CD4-positive, alpha-beta T cell (primary cell): ENCODE results near the gene BOLL. TPM values are rescaled to one million over a fixed set of nuclear protein-coding genes. Genes with fewer than 3 reads are reported as not detected.

Source experiments
- ATAC-seq: fragments of 200-7000 bp; cut with Tn5 transposase; one replicate; pipeline ENCODE4 v1.10.0; 2022; ENCODE audit warnings: mild to moderate bottlenecking; ENCODE audit not compliant: poor library complexity
- CTCF ChIA-PET: fragments of 350-600 bp; sonication (Branson Sonifier 250); formaldehyde crosslinking; loops from one replicate; lab custom pipeline; 2021; ENCODE audit warnings: antibody characterized with exemption, inconsistent platforms; lab: Charles Lee
- POLR2A ChIA-PET: fragments of 350-600 bp; sonication (Branson Sonifier 250); formaldehyde crosslinking; loops from one replicate; lab custom pipeline; 2021; ENCODE audit warnings: antibody characterized with exemption, inconsistent platforms; lab: Charles Lee
- DNase-seq, 14 experiments: peaks; one replicate each; pipeline ENCODE4 v3.0.0-alpha.2; 2013 to 2020; ENCODE audit warnings: mixed read lengths in 2 of 14
- H3K27ac ChIP-seq, 2 donors: one replicate each; pipeline versions ENCODE4 v1.5.1 to v1.7.0; 2013; ENCODE audit warnings: low read length in 2 of 2, low read depth in 1 of 2, mild to moderate bottlenecking in 1 of 2
- H3K27me3 ChIP-seq, 2 experiments: 1 replicate in 1 of 2; 2 replicates in 1 of 2; pipeline versions ENCODE4 v1.6.1 to v1.7.0; 2013; ENCODE audit warnings: low read length in 2 of 2, control low read depth in 1 of 2, mild to moderate bottlenecking in 1 of 2, moderate library complexity in 1 of 2; ENCODE audit not compliant: insufficient read depth in 2 of 2, control insufficient read depth in 1 of 2
- H3K36me3 ChIP-seq: one replicate; pipeline ENCODE4 v1.6.1; 2013; ENCODE audit warnings: low read length, control low read depth; ENCODE audit not compliant: insufficient read depth
- H3K4me1 ChIP-seq: one replicate; pipeline ENCODE4 v1.6.1; 2013; ENCODE audit warnings: low read length, control low read depth; ENCODE audit not compliant: insufficient read depth
- H3K4me3 ChIP-seq: one replicate; pipeline ENCODE4 v1.5.1; 2013; ENCODE audit warnings: mild to moderate bottlenecking, low read length, moderate library complexity
- H3K9me3 ChIP-seq, 2 experiments: 1 replicate in 1 of 2; 2 replicates in 1 of 2; pipeline versions ENCODE4 v1.6.1 to v1.7.0; 2013; ENCODE audit warnings: low read length in 2 of 2, mild to moderate bottlenecking in 2 of 2, control low read depth in 1 of 2, moderate library complexity in 1 of 2; ENCODE audit not compliant: control insufficient read depth in 1 of 2, insufficient read depth in 1 of 2
- H3K27ac Mint-ChIP-seq: one replicate; pipeline ENCODE4 v1.8.0; 2020; ENCODE audit warnings: mixed read lengths
- H3K27me3 Mint-ChIP-seq: one replicate; pipeline ENCODE4 v1.8.0; 2021; ENCODE audit warnings: mixed read lengths
- H3K36me3 Mint-ChIP-seq: one replicate; pipeline ENCODE4 v1.8.0; 2021; ENCODE audit warnings: low read depth, mixed read lengths
- H3K4me1 Mint-ChIP-seq: one replicate; pipeline ENCODE4 v1.8.0; 2021; ENCODE audit warnings: low read depth, mixed read lengths
- H3K4me3 Mint-ChIP-seq: one replicate; pipeline ENCODE4 v1.8.0; 2020; ENCODE audit warnings: mild to moderate bottlenecking, mixed read lengths
- H3K9me3 Mint-ChIP-seq: one replicate; pipeline ENCODE4 v1.8.0; 2020; ENCODE audit warnings: mixed read lengths
- intact Hi-C, 2 experiments: fragments of 100-400 bp; cut with DNase I in 1 of 2; cut with micrococcal nuclease in 1 of 2; formaldehyde crosslinking; loops; one replicate each; pipeline versions ENCODE4 v1.15.1 to v1.9.0; 2023 to 2025; cut with DNase I, micrococcal nuclease
- total RNA-seq, 174 experiments: library from RNA in 2 of 174; stranded (reverse) in 2 of 174; gene quantifications; one replicate each; pipeline ENCODE4 v1.2.3 and lab custom pipeline; 2021 to 2026
- TF ChIP-seq, protein P1 (sequence below): fragments of 200-600 bp; IDR thresholded peaks from one replicate; pipeline ENCODE4 v1.8.0; 2022; ENCODE audit warnings: antibody characterized with exemption, mild to moderate bottlenecking

The BOLL gene
- total RNA-seq, 2 experiments from 2014 or later, result not detected

DNA sequence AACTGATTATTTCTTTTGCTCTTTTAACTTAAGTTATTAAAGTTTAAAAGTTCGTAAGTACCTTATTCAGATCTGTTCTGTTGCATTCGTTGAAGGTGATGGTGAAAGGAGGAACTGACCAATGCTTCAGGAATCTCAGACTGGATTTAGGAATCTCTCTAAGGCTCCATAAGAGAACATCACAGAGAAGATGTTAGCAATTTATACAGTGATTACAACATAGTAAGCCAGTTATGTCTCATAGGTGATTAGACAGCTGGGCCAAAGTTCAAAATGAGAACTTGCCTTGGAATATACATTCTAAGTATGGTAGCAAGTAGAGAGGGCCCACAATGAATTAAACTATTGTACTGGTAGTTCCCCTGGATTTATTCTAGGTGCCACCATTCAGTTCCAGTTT is 76.8 kb downstream of the BOLL start:
- intact Hi-C loops, result loop anchor here in 1 of 2 experiments (2.0 to 10.0 kb wide), 10 partner anchors 69 to 1756 kb away; partner anchors contain the start of genes C2orf66, CCDC150, HSPD1 and MOB4
- peak overlapping the region; percentile 65 for H3K4me3 Mint-ChIP-seq
- H3K36me3 Mint-ChIP-seq, result peaks cover 34% of the 10 kb centered on the region
- H3K9me3 Mint-ChIP-seq, result no peaks in the 10 kb centered on the region
- H3K4me1 Mint-ChIP-seq, result peaks cover 61% of the 10 kb centered on the region
- TF ChIP-seq, protein P1, sequence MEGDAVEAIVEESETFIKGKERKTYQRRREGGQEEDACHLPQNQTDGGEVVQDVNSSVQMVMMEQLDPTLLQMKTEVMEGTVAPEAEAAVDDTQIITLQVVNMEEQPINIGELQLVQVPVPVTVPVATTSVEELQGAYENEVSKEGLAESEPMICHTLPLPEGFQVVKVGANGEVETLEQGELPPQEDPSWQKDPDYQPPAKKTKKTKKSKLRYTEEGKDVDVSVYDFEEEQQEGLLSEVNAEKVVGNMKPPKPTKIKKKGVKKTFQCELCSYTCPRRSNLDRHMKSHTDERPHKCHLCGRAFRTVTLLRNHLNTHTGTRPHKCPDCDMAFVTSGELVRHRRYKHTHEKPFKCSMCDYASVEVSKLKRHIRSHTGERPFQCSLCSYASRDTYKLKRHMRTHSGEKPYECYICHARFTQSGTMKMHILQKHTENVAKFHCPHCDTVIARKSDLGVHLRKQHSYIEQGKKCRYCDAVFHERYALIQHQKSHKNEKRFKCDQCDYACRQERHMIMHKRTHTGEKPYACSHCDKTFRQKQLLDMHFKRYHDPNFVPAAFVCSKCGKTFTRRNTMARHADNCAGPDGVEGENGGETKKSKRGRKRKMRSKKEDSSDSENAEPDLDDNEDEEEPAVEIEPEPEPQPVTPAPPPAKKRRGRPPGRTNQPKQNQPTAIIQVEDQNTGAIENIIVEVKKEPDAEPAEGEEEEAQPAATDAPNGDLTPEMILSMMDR, result no peak
- Histone ChIP-seq H3K4me3 (no peak overlapping the region), H3K27me3 (no peaks in the 10 kb centered on the region), H3K4me1 (peaks cover 36% of the 10 kb centered on the region), H3K27ac (no peak overlapping the region), H3K36me3 (peaks cover 14% of the 10 kb centered on the region), H3K9me3 (no peaks in the 10 kb centered on the region)
- H3K27me3 Mint-ChIP-seq, result no peaks in the 10 kb centered on the region
- no peak overlapping the region for H3K27ac Mint-ChIP-seq
- CTCF ChIA-PET, result no interaction called here
- ATAC-seq (no peak), DNase-seq (no peak)
- POLR2A ChIA-PET, result no interaction called here

DNA sequence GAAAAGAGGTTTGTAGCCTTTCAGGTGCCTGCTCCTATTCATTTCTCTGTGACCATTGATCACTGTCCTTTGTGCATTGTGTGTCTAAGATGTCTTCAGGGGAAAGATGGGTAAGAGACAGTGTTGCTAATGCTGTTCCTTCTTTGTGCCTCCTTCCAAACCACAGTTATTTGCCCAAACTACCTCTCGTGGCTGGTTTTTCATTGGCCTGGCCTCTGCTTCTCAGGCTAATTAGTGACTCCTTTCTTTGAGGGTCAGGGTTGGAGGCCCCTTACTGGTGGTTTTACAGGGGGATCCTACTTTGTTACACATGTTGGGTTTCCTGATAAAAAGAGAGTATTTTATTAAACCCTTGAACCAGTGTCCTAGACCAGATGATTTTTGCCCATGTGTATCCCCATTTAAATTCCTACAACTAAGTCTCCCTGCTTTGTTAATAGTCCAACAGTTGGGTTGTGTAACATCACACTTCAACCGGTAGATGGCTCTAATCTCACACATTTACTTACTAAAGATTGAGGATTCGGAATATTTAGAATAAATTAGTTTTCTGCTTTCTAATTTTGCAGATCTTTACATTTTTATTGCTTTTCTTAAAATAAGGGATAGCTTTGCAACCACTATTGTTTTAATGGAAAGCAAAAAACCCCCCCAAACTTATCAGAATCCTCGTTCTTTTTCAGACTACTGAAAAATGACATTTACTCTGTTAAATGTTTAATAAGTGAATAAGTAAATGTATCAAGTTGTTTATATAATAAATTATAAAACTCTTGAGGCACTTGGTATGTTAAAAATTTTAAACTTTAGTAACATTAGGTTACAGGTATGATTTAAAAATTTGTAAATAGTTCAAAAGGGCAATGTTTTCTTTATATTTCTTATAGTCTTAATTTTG is 77.6 kb downstream of the BOLL start:
- no peak overlapping the region for H3K27ac ChIP-seq
- peaks cover 14% of the 10 kb centered on the region for H3K36me3 ChIP-seq
- H3K4me3 Mint-ChIP-seq, result peak overlapping the region; percentile 86
- H3K4me1 Mint-ChIP-seq, result peaks cover 54% of the 10 kb centered on the region
- ChIA-PET POLR2A (interaction anchor here (0.7 to 2.9 kb wide), 3 partner anchors 95 to 207 kb away, joined by 3 to 24 read pairs (median 5); partner anchors contain the start of genes HSPD1, HSPE1 and MOB4), CTCF (no interaction called here)
- H3K27ac Mint-ChIP-seq, result peak overlapping the region; percentile 90
- H3K27me3 ChIP-seq, result no peaks in the 10 kb centered on the region
- H3K9me3 ChIP-seq, result no peaks in the 10 kb centered on the region
- DNase-seq, result peak in 3 of 14 experiments; percentile 35 to 63 (median 60)
- H3K4me3 ChIP-seq, result peak overlapping the region; percentile 99
- TF ChIP-seq, protein P1, result peak; percentile 92
- ATAC-seq, result no peak
- intact Hi-C loops, result loop anchor here (1.0 to 10.0 kb wide), 13 partner anchors 70 to 1757 kb away; partner anchors contain the start of genes C2orf66 (in 1 of the 2), CCDC150 (in 1 of the 2), HSPD1 (in 1 of the 2) and MOB4 (in 1 of the 2)
- peaks cover 28% of the 10 kb centered on the region for H3K36me3 Mint-ChIP-seq
- no peaks in the 10 kb centered on the region for H3K27me3 Mint-ChIP-seq
- H3K4me1 ChIP-seq, result peaks cover 36% of the 10 kb centered on the region
- no peaks in the 10 kb centered on the region for H3K9me3 Mint-ChIP-seq

DNA sequence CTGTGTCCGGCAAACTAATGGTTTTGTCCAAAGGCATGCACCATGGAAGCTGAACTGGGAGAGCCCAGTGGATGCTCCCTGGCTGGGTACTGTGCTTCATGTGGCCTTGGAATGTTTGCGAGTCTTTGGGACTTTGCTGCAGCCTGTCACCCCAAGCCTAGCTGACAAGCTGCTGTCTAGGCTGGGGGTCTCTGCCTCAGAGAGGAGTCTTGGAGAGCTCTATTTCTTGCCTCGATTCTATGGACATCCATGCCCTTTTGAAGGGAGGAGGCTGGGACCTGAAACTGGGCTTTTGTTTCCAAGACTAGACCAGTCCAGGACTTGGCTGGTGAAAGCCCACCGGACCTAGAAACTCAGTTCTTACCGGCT is 78.3 kb downstream of the BOLL start:
- no peaks in the 10 kb centered on the region for H3K9me3 ChIP-seq
- peak overlapping the region; percentile 99 for H3K4me3 ChIP-seq
- H3K27me3 Mint-ChIP-seq, result no peaks in the 10 kb centered on the region
- peaks cover 36% of the 10 kb centered on the region for H3K4me1 ChIP-seq
- peak overlapping the region; percentile 90 for H3K27ac Mint-ChIP-seq
- POLR2A ChIA-PET, result interaction anchor here (0.6 to 2.9 kb wide), 5 partner anchors 9 to 432 kb away, joined by 3 to 24 read pairs (median 4); partner anchors contain the start of genes HSPD1, HSPE1 and MOB4
- H3K4me3 Mint-ChIP-seq, result peak overlapping the region; percentile 86
- peaks cover 11% of the 10 kb centered on the region for H3K36me3 ChIP-seq
- intact Hi-C loops, result loop anchor here (1.0 to 10.0 kb wide), 12 partner anchors 70 to 1758 kb away; partner anchors contain the start of genes C2orf66 (in 1 of the 2), CCDC150 (in 1 of the 2), HSPD1 (in 1 of the 2) and MOB4 (in 1 of the 2)
- CTCF ChIA-PET, result no interaction called here
- H3K9me3 Mint-ChIP-seq, result no peaks in the 10 kb centered on the region
- DNase-seq, result peak in 1 of 14 experiments; percentile 5
- peaks cover 49% of the 10 kb centered on the region for H3K4me1 Mint-ChIP-seq
- no peak for ATAC-seq
- H3K27me3 ChIP-seq, result no peaks in the 10 kb centered on the region
- TF ChIP-seq, protein P1, result no peak
- H3K36me3 Mint-ChIP-seq, result peaks cover 27% of the 10 kb centered on the region
- H3K27ac ChIP-seq, result no peak overlapping the region
